ENCODE measurements around the gene RFX1.

DNA sequence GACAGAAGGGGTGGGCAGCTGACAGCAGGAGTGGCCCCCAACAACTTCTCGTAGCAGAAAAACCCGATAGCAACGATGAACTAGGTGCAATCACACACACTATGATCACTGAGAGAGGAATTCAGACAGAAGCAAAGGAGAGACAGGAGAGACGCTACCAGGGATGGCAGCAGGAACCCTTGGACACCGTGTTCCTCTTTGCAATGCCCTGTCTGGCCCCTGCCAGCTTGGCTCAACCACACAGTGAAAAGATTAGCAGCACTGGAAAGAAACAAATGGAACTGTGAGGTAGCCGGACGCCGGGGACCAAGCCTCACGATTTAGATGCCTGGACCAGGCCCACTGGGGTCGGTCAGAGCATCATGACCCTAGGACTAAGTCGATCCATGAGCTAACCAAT, 30.2 kb downstream of the RFX1 start:
- TF ChIP-seq EZH2 (IDR thresholded peaks at IDR 0.05), result no peak
- no peak for TF ChIP-seq POLR2AphosphoS5 (IDR thresholded peaks at IDR 0.05; ENCODE audit: borderline replicate concordance, low read depth, low read length)
- TF ChIP-seq FOXP2 (optimal IDR thresholded peaks at IDR 0.05; ENCODE audit: control extremely low read depth, extremely low read length, insufficient read depth), result no peak
